ENCODE data around the gene L3MBTL1. TPM values are rescaled to one million over a fixed set of nuclear protein-coding genes. Genes with fewer than 3 reads are reported as not detected.
"Not testable (repeated sequence)": the region's sequence is repeated elsewhere in the genome, so short reads cannot be mapped to it uniquely, and the experiment has no call there.

L3MBTL1 gene
- polyA plus RNA-seq, 4 donors = 1.6 to 15.1 (median 2.6) TPM

DNA sequence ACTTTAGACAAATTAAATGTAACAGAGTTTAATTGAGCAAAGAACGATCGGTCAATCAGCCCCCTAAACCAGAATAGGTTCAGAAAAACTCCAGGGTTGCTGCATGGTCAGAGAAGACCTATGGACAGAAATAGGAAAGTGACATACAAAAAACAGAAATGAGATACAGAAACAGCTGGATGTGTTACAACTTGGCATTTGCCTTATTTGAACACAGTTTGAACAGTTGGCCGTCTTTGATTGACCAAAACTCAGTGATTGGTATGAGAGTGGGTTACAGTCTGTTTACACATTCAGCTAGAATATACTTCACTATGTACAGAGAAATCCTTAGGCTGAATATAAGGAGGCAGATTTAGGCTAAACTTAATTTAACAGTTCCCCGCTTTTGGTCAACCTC, 29.9 kb upstream of the L3MBTL1 start:
- no peaks in the 10 kb centered on the region for H3K27me3 ChIP-seq (ENCODE audit: control insufficient read depth in 3 of 3, insufficient read depth in 3 of 3, low read length in 3 of 3)
- no peak overlapping the region for H3K4me3 ChIP-seq (ENCODE audit: low read depth in 1 of 3, low read length in 3 of 3)
- no peak overlapping the region for H3K27ac ChIP-seq (ENCODE audit: low read depth in 1 of 3, low read length in 2 of 3)
- no peak for DNase-seq
- H3K9me3 ChIP-seq (ENCODE audit: control insufficient read depth in 2 of 2, insufficient read depth in 1 of 2, low read depth in 1 of 2, low read length in 1 of 2) = peaks cover 0 to 10% of the 10 kb centered on the region in 2 donors
- H3K4me1 ChIP-seq (ENCODE audit: control insufficient read depth in 3 of 3, insufficient read depth in 2 of 3, low read depth in 1 of 3, low read length in 2 of 3) = peaks cover 0 to under 1% (median 0%) of the 10 kb centered on the region in 3 donors
- peaks cover 0 to under 1% (median 0%) of the 10 kb centered on the region in 3 donors for H3K36me3 ChIP-seq (ENCODE audit: control insufficient read depth in 3 of 3, insufficient read depth in 2 of 3, low read depth in 1 of 3, low read length in 3 of 3)
- FAIRE-seq = no peak
- 80 to 84% (median 83%) methylated on average over 4 of the region's 4 CpGs for WGBS, 3 donors

DNA sequence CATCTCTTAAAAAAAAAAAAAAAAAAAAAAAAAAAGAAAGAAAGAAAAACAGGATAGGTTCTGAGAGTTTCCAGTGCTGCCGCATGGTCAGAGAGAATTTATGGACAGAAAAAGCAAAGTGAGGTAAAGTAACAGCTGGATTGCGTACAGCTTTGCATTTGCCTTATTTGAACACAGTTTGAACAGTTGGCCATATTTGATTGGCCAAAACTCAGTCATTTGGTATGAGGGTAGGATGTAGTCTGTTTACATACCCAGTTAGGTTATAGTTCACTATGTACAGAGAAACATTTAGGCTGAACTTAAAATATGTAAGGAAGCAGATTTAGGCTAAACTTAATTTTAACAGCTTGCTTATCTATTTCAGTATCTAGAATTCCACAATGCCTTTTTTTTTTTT, 17.5 kb upstream of the L3MBTL1 start:
- DNase-seq (no peak), FAIRE-seq (no peak)
- no peaks in the 10 kb centered on the region for H3K36me3 ChIP-seq (ENCODE audit: control insufficient read depth in 3 of 3, insufficient read depth in 2 of 3, low read depth in 1 of 3, low read length in 3 of 3)
- no peak overlapping the region for H3K27ac ChIP-seq (ENCODE audit: low read depth in 1 of 3, low read length in 2 of 3)
- H3K27me3 ChIP-seq (ENCODE audit: control insufficient read depth in 3 of 3, insufficient read depth in 3 of 3, low read length in 3 of 3) = peaks cover 0 to 2% (median 0%) of the 10 kb centered on the region in 3 donors
- no peak overlapping the region for H3K4me3 ChIP-seq (ENCODE audit: low read depth in 1 of 3, low read length in 3 of 3)
- 84 to 91% (median 86%) methylated on average over 2 of the region's 2 CpGs for WGBS, 3 donors
- H3K4me1 ChIP-seq (ENCODE audit: control insufficient read depth in 3 of 3, insufficient read depth in 2 of 3, low read depth in 1 of 3, low read length in 2 of 3) = no peaks in the 10 kb centered on the region
- H3K9me3 ChIP-seq (ENCODE audit: control insufficient read depth in 2 of 2, insufficient read depth in 1 of 2, low read depth in 1 of 2, low read length in 1 of 2) = peaks cover 0 to 7% of the 10 kb centered on the region in 2 donors

DNA sequence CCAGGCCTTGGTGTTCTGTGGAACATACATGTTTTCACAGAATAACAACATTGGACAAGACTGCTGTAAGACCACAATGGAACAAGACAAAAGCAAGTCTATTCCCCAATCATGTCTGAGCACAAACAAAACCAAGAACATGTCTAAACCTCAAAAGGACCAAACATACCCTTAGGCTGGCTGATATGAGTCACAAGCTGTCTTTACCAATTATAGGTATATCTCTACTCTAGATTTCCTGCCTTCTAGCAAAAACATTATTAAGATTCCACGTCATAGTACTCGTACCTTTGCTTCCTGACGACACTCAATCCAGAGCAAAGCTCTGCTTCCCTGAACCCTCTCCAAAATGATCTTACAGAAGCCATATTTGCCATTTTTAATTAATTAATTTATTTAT, 15.4 kb upstream of the L3MBTL1 start:
- H3K36me3 ChIP-seq (ENCODE audit: control insufficient read depth in 3 of 3, insufficient read depth in 2 of 3, low read depth in 1 of 3, low read length in 3 of 3) = no peaks in the 10 kb centered on the region
- 69 to 84% (median 82%) methylated on average over 3 of the region's 3 CpGs for WGBS, 3 donors
- no peaks in the 10 kb centered on the region for H3K4me1 ChIP-seq (ENCODE audit: control insufficient read depth in 3 of 3, insufficient read depth in 2 of 3, low read depth in 1 of 3, low read length in 2 of 3)
- DNase-seq (no peak), FAIRE-seq (no peak)
- H3K4me3 ChIP-seq (ENCODE audit: low read depth in 1 of 3, low read length in 3 of 3) = no peak overlapping the region
- peaks cover 0 to 5% of the 10 kb centered on the region in 2 donors for H3K9me3 ChIP-seq (ENCODE audit: control insufficient read depth in 2 of 2, insufficient read depth in 1 of 2, low read depth in 1 of 2, low read length in 1 of 2)
- no peak overlapping the region for H3K27ac ChIP-seq (ENCODE audit: low read depth in 1 of 3, low read length in 2 of 3)
- peaks cover 0 to 2% (median 0%) of the 10 kb centered on the region in 3 donors for H3K27me3 ChIP-seq (ENCODE audit: control insufficient read depth in 3 of 3, insufficient read depth in 3 of 3, low read length in 3 of 3)

DNA sequence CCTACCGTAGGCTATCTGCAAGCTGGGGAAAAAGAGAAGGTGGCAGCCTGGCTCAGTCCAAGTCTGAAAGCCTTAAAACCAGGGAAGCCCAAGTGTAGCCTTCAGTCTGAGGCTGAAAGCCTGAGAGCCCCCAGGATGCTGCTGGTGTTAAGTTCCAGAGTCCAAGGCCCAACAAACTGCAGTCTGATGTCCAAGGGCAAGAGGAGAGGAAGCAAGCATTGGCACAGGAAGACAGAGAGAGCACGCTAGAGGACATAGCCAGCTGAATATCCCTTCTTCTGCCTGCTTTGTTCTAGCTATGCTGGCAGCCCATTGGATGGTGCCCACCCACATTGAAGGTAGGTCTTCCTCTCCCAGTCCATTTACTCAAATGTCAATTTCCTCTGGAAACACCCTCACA, 12.1 kb upstream of the L3MBTL1 start:
- FAIRE-seq = no peak
- no peak for DNase-seq
- Histone ChIP-seq H3K4me1 (ENCODE audit: control insufficient read depth in 3 of 3, insufficient read depth in 2 of 3, low read depth in 1 of 3, low read length in 2 of 3) (no peaks in the 10 kb centered on the region), H3K36me3 (ENCODE audit: control insufficient read depth in 3 of 3, insufficient read depth in 2 of 3, low read depth in 1 of 3, low read length in 3 of 3) (no peaks in the 10 kb centered on the region), H3K27me3 (ENCODE audit: control insufficient read depth in 3 of 3, insufficient read depth in 3 of 3, low read length in 3 of 3) (peaks cover 0 to 2% (median 0%) of the 10 kb centered on the region in 3 donors), H3K9me3 (ENCODE audit: control insufficient read depth in 2 of 2, insufficient read depth in 1 of 2, low read depth in 1 of 2, low read length in 1 of 2) (peaks cover 0 to 6% of the 10 kb centered on the region in 2 donors), H3K4me3 (ENCODE audit: low read depth in 1 of 3, low read length in 3 of 3) (no peak overlapping the region), H3K27ac (ENCODE audit: low read depth in 1 of 3, low read length in 2 of 3) (no peak overlapping the region)
- WGBS, 3 donors = 53 to 82% (median 61%) methylated on average over 2 of the region's 2 CpGs

DNA sequence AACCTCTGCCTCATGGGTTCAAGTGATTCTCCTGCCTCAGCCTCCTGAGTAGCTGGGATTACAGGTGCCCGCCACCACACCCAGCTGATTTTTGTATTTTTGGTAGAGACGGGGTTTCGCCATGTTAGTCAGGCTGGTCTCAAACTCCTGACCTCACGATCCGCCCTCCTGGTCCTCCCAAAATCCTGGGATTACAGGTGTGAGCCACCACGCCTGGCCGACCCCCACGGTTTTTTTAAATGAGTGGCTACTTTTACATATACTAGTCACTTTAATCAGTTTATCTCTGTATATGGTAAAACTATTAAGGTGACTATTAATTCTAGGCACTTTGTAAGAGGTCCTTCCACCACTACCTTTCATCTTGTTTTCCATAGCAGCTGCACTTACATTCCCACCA, 5.5 kb upstream of the L3MBTL1 start:
- not testable (repeated sequence) for H3K4me3 ChIP-seq (ENCODE audit: low read depth in 1 of 3, low read length in 3 of 3); FAIRE-seq; H3K9me3 ChIP-seq (ENCODE audit: control insufficient read depth in 2 of 2, insufficient read depth in 1 of 2, low read depth in 1 of 2, low read length in 1 of 2); H3K27ac ChIP-seq (ENCODE audit: low read depth in 1 of 3, low read length in 2 of 3); H3K4me1 ChIP-seq (ENCODE audit: control insufficient read depth in 3 of 3, insufficient read depth in 2 of 3, low read depth in 1 of 3, low read length in 2 of 3); H3K27me3 ChIP-seq (ENCODE audit: control insufficient read depth in 3 of 3, insufficient read depth in 3 of 3, low read length in 3 of 3); H3K36me3 ChIP-seq (ENCODE audit: control insufficient read depth in 3 of 3, insufficient read depth in 2 of 3, low read depth in 1 of 3, low read length in 3 of 3); DNase-seq
- WGBS, 3 donors = 92 to 96% (median 92%) methylated on average over 8 of the region's 8 CpGs

DNA sequence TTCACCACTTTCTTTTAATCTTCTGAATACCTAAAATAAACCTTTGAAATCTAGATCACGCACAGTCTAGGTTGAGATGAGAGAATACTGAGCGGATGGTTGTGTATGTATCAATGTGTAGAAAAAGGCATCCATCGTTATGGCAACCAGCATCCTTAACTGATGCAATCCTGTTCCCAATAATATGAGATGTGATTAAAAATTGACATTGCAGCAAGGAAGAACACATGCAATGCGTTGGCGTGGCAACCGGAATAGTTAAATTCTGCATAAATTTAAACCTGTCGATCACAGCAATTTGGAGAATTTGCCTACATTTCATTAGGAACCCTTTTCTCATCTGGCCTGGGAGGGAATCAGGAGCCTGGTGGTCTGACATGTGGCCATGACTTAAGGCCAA, 1.3 kb upstream of the L3MBTL1 start:
- no peak overlapping the region for H3K27ac ChIP-seq (ENCODE audit: low read depth in 1 of 3, low read length in 2 of 3)
- DNase-seq (no peak), FAIRE-seq (no peak)
- H3K27me3 ChIP-seq (ENCODE audit: control insufficient read depth in 3 of 3, insufficient read depth in 3 of 3, low read length in 3 of 3) = peaks cover 2 to 29% (median 5%) of the 10 kb centered on the region in 3 donors
- H3K4me3 ChIP-seq (ENCODE audit: low read depth in 1 of 3, low read length in 3 of 3) = no peak overlapping the region
- peaks cover 0 to 3% (median 2%) of the 10 kb centered on the region in 3 donors for H3K4me1 ChIP-seq (ENCODE audit: control insufficient read depth in 3 of 3, insufficient read depth in 2 of 3, low read depth in 1 of 3, low read length in 2 of 3)
- 90 to 95% (median 92%) methylated on average over 7 of the region's 7 CpGs for WGBS, 3 donors
- no peaks in the 10 kb centered on the region for H3K9me3 ChIP-seq (ENCODE audit: control insufficient read depth in 2 of 2, insufficient read depth in 1 of 2, low read depth in 1 of 2, low read length in 1 of 2)
- H3K36me3 ChIP-seq (ENCODE audit: control insufficient read depth in 3 of 3, insufficient read depth in 2 of 3, low read depth in 1 of 3, low read length in 3 of 3) = no peaks in the 10 kb centered on the region

DNA sequence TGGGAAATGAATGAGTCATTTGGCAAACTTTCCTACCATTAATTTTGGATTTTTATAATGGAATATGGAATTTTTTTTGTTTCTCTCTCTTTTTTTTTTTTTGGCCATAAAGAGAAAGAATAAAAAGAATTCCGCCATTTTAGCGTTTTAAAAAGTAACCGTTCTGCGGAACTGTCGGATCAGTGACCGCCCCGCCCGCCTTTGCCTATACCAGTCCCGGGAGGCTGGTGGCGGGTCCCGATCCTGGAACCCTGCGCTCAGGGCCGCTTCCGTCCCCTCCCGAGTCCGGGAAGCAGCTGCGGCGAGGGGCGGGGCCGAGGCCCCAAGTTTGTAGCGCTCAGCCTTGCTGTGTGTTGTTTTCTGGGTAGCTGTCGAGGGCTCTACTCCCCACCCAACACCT, 609 bp downstream of the L3MBTL1 start:
- no peak overlapping the region for H3K27ac ChIP-seq (ENCODE audit: low read depth in 1 of 3, low read length in 2 of 3)
- DNase-seq (no peak), FAIRE-seq (no peak)
- no peaks in the 10 kb centered on the region for H3K36me3 ChIP-seq (ENCODE audit: control insufficient read depth in 3 of 3, insufficient read depth in 2 of 3, low read depth in 1 of 3, low read length in 3 of 3)
- H3K4me1 ChIP-seq (ENCODE audit: control insufficient read depth in 3 of 3, insufficient read depth in 2 of 3, low read depth in 1 of 3, low read length in 2 of 3) = peaks cover 0 to 3% (median 2%) of the 10 kb centered on the region in 3 donors
- peaks cover 2 to 29% (median 5%) of the 10 kb centered on the region in 3 donors for H3K27me3 ChIP-seq (ENCODE audit: control insufficient read depth in 3 of 3, insufficient read depth in 3 of 3, low read length in 3 of 3)
- H3K4me3 ChIP-seq (ENCODE audit: low read depth in 1 of 3, low read length in 3 of 3) = peak overlapping the region; percentile 16 to 69 (median 35)
- H3K9me3 ChIP-seq (ENCODE audit: control insufficient read depth in 2 of 2, insufficient read depth in 1 of 2, low read depth in 1 of 2, low read length in 1 of 2) = no peaks in the 10 kb centered on the region
- WGBS, 3 donors = 6 to 8% (median 6%) methylated on average over 22 of the region's 22 CpGs

DNA sequence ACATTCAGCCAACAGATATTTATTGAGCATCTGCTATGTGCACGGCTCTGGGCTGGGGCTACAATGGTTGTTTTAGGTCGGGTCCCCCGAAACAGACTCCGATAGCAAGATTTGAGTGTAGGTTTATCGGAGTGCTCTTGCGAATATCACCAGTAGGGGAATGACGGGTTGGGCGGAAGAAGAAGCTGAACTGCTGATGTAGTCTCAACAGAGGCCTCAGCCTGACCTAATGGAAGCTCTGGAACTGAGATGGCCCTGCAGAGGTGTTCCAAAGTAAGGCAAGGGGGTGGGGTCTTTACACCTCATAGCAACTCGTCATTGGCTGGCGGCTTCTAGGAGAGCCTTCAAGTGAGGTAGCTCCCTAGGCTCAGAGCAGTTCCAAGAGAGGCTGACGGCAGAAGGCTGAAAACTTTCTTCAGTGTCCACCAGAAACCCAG, 1.1 kb downstream of the L3MBTL1 start:
- DNase-seq (no peak), FAIRE-seq (no peak)
- H3K27me3 ChIP-seq (ENCODE audit: control insufficient read depth in 3 of 3, insufficient read depth in 3 of 3, low read length in 3 of 3) = peaks cover 2 to 29% (median 5%) of the 10 kb centered on the region in 3 donors
- peaks cover 0 to 3% (median 2%) of the 10 kb centered on the region in 3 donors for H3K4me1 ChIP-seq (ENCODE audit: control insufficient read depth in 3 of 3, insufficient read depth in 2 of 3, low read depth in 1 of 3, low read length in 2 of 3)
- H3K4me3 ChIP-seq (ENCODE audit: low read depth in 1 of 3, low read length in 3 of 3) = peak overlapping the region in 1 of 3 donors; percentile 35
- H3K36me3 ChIP-seq (ENCODE audit: control insufficient read depth in 3 of 3, insufficient read depth in 2 of 3, low read depth in 1 of 3, low read length in 3 of 3) = no peaks in the 10 kb centered on the region
- 80 to 87% (median 82%) methylated on average over 11 of the region's 11 CpGs for WGBS, 3 donors
- no peak overlapping the region for H3K27ac ChIP-seq (ENCODE audit: low read depth in 1 of 3, low read length in 2 of 3)
- no peaks in the 10 kb centered on the region for H3K9me3 ChIP-seq (ENCODE audit: control insufficient read depth in 2 of 2, insufficient read depth in 1 of 2, low read depth in 1 of 2, low read length in 1 of 2)

DNA sequence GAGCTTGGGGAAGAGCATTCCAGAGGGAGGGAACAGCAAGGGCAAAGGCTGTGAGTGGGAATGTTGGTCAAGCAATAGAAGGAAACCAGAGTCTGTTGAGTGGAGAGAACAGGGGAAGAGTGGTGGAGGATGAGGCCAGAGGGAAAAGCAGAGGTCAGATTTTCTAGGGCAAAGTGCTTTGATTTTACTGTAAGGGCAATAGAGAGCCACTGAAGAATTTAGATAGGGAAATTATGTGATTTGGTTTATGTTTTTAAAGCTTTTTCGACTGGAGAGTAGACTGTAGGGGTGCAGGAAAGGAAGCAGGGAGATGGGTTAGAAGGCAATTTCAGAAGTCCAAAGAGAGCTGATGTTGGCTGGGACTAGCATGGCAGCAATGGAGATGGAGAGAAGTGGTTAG, 4.4 kb downstream of the L3MBTL1 start:
- no peaks in the 10 kb centered on the region for H3K36me3 ChIP-seq (ENCODE audit: control insufficient read depth in 3 of 3, insufficient read depth in 2 of 3, low read depth in 1 of 3, low read length in 3 of 3)
- WGBS, 3 donors = 78 to 86% (median 83%) methylated on average over 1 of the region's 1 CpG
- H3K4me1 ChIP-seq (ENCODE audit: control insufficient read depth in 3 of 3, insufficient read depth in 2 of 3, low read depth in 1 of 3, low read length in 2 of 3) = peaks cover 0 to 3% (median 2%) of the 10 kb centered on the region in 3 donors
- H3K27ac ChIP-seq (ENCODE audit: low read depth in 1 of 3, low read length in 2 of 3) = no peak overlapping the region
- peaks cover 0 to 21% (median 5%) of the 10 kb centered on the region in 3 donors for H3K27me3 ChIP-seq (ENCODE audit: control insufficient read depth in 3 of 3, insufficient read depth in 3 of 3, low read length in 3 of 3)
- no peak overlapping the region for H3K4me3 ChIP-seq (ENCODE audit: low read depth in 1 of 3, low read length in 3 of 3)
- FAIRE-seq (no peak), DNase-seq (no peak)
- no peaks in the 10 kb centered on the region for H3K9me3 ChIP-seq (ENCODE audit: control insufficient read depth in 2 of 2, insufficient read depth in 1 of 2, low read depth in 1 of 2, low read length in 1 of 2)
